Measurements from ENCODE around the gene OSBPL3.

The OSBPL3 gene

GRCh38 chr7:24884401-24884800 is 95.6 kb downstream of the OSBPL3 start:
- Histone ChIP-seq H3K27me3 (ENCODE audit: control insufficient read depth, insufficient read depth, low read length) (no peaks in the 10 kb centered on the region), H3K9ac (ENCODE audit: low read length) (no peak overlapping the region), H3K36me3 (ENCODE audit: control insufficient read depth, low read depth, low read length) (no peaks in the 10 kb centered on the region), H3K27ac (ENCODE audit: low read length) (no peak overlapping the region), H3K4me1 (ENCODE audit: control insufficient read depth, low read depth, low read length) (peaks cover under 1% of the 10 kb centered on the region), H3K4me3 (ENCODE audit: low read length) (no peak overlapping the region), H3K9me3 (ENCODE audit: control insufficient read depth, low read depth, low read length) (no peaks in the 10 kb centered on the region)

GRCh38 chr7:24883622-24884013 is 96.4 kb downstream of the OSBPL3 start:
- H3K9me3 ChIP-seq (ENCODE audit: control insufficient read depth, low read depth, low read length), result no peaks in the 10 kb centered on the region
- H3K27ac ChIP-seq (ENCODE audit: low read length), result no peak overlapping the region
- H3K4me1 ChIP-seq (ENCODE audit: control insufficient read depth, low read depth, low read length), result peaks cover 9% of the 10 kb centered on the region
- no peaks in the 10 kb centered on the region for H3K27me3 ChIP-seq (ENCODE audit: control insufficient read depth, insufficient read depth, low read length)
- H3K36me3 ChIP-seq (ENCODE audit: control insufficient read depth, low read depth, low read length), result no peaks in the 10 kb centered on the region
- no peak overlapping the region for H3K4me3 ChIP-seq (ENCODE audit: low read length)
- H3K9ac ChIP-seq (ENCODE audit: low read length), result no peak overlapping the region

- no peaks in the 10 kb centered on the region for H3K27me3 ChIP-seq (ENCODE audit: control insufficient read depth, insufficient read depth, low read length)
- H3K27ac ChIP-seq (ENCODE audit: low read length), result no peak overlapping the region
- no peak overlapping the region for H3K4me3 ChIP-seq (ENCODE audit: low read length)
These were observed 96.9 kb downstream of the OSBPL3 start for GRCh38 chr7:24882989-24883621.

GRCh38 chr7:24881623-24882022 is 98.4 kb downstream of the OSBPL3 start:
- Histone ChIP-seq H3K36me3 (ENCODE audit: control insufficient read depth, low read depth, low read length) (no peaks in the 10 kb centered on the region), H3K9ac (ENCODE audit: low read length) (no peak overlapping the region), H3K27me3 (ENCODE audit: control insufficient read depth, insufficient read depth, low read length) (no peaks in the 10 kb centered on the region), H3K27ac (ENCODE audit: low read length) (no peak overlapping the region), H3K4me1 (ENCODE audit: control insufficient read depth, low read depth, low read length) (peaks cover 22% of the 10 kb centered on the region), H3K9me3 (ENCODE audit: control insufficient read depth, low read depth, low read length) (no peaks in the 10 kb centered on the region), H3K4me3 (ENCODE audit: low read length) (no peak overlapping the region)

More at GRCh38 chr7:24882989-24883621, 96.9 kb downstream of the OSBPL3 start:
- Histone ChIP-seq H3K9me3 (ENCODE audit: control insufficient read depth, low read depth, low read length) (no peaks in the 10 kb centered on the region), H3K9ac (ENCODE audit: low read length) (no peak overlapping the region), H3K36me3 (ENCODE audit: control insufficient read depth, low read depth, low read length) (no peaks in the 10 kb centered on the region), H3K4me1 (ENCODE audit: control insufficient read depth, low read depth, low read length) (peaks cover 14% of the 10 kb centered on the region)

GRCh38 chr7:24880886-24881285 is 99.1 kb downstream of the OSBPL3 start:
- no peaks in the 10 kb centered on the region for H3K36me3 ChIP-seq (ENCODE audit: control insufficient read depth, low read depth, low read length)
- H3K27ac ChIP-seq (ENCODE audit: low read length), result no peak overlapping the region
- no peaks in the 10 kb centered on the region for H3K9me3 ChIP-seq (ENCODE audit: control insufficient read depth, low read depth, low read length)
- H3K4me1 ChIP-seq (ENCODE audit: control insufficient read depth, low read depth, low read length), result peaks cover 22% of the 10 kb centered on the region
- no peak overlapping the region for H3K4me3 ChIP-seq (ENCODE audit: low read length)
- H3K27me3 ChIP-seq (ENCODE audit: control insufficient read depth, insufficient read depth, low read length), result no peaks in the 10 kb centered on the region
- H3K9ac ChIP-seq (ENCODE audit: low read length), result no peak overlapping the region

GRCh38 chr7:24879291-24879690 is 100.7 kb downstream of the OSBPL3 start:
- H3K4me1 ChIP-seq (ENCODE audit: control insufficient read depth, low read depth, low read length), result peaks cover 22% of the 10 kb centered on the region
- no peak overlapping the region for H3K9ac ChIP-seq (ENCODE audit: low read length)
- no peak overlapping the region for H3K27ac ChIP-seq (ENCODE audit: low read length)
- H3K27me3 ChIP-seq (ENCODE audit: control insufficient read depth, insufficient read depth, low read length), result no peaks in the 10 kb centered on the region
- no peak overlapping the region for H3K4me3 ChIP-seq (ENCODE audit: low read length)
- no peaks in the 10 kb centered on the region for H3K9me3 ChIP-seq (ENCODE audit: control insufficient read depth, low read depth, low read length)
- H3K36me3 ChIP-seq (ENCODE audit: control insufficient read depth, low read depth, low read length), result no peaks in the 10 kb centered on the region

GRCh38 chr7:24877790-24878311 is 102.1 kb downstream of the OSBPL3 start:
- Histone ChIP-seq H3K27me3 (ENCODE audit: control insufficient read depth, insufficient read depth, low read length) (no peaks in the 10 kb centered on the region), H3K9me3 (ENCODE audit: control insufficient read depth, low read depth, low read length) (no peaks in the 10 kb centered on the region), H3K27ac (ENCODE audit: low read length) (no peak overlapping the region), H3K4me3 (ENCODE audit: low read length) (peak overlapping the region; percentile 22), H3K4me1 (ENCODE audit: control insufficient read depth, low read depth, low read length) (peaks cover 22% of the 10 kb centered on the region), H3K9ac (ENCODE audit: low read length) (peak overlapping the region; percentile 5), H3K36me3 (ENCODE audit: control insufficient read depth, low read depth, low read length) (no peaks in the 10 kb centered on the region)

GRCh38 chr7:24874791-24875190 is 105.2 kb downstream of the OSBPL3 start:
- peaks cover 22% of the 10 kb centered on the region for H3K4me1 ChIP-seq (ENCODE audit: control insufficient read depth, low read depth, low read length)
- no peaks in the 10 kb centered on the region for H3K36me3 ChIP-seq (ENCODE audit: control insufficient read depth, low read depth, low read length)
- no peaks in the 10 kb centered on the region for H3K9me3 ChIP-seq (ENCODE audit: control insufficient read depth, low read depth, low read length)
- H3K4me3 ChIP-seq (ENCODE audit: low read length), result no peak overlapping the region
- no peaks in the 10 kb centered on the region for H3K27me3 ChIP-seq (ENCODE audit: control insufficient read depth, insufficient read depth, low read length)
- no peak overlapping the region for H3K27ac ChIP-seq (ENCODE audit: low read length)
- no peak overlapping the region for H3K9ac ChIP-seq (ENCODE audit: low read length)

- no peaks in the 10 kb centered on the region for H3K27me3 ChIP-seq (ENCODE audit: control insufficient read depth, insufficient read depth, low read length)
- H3K36me3 ChIP-seq (ENCODE audit: control insufficient read depth, low read depth, low read length), result no peaks in the 10 kb centered on the region
- H3K4me1 ChIP-seq (ENCODE audit: control insufficient read depth, low read depth, low read length), result peaks cover 17% of the 10 kb centered on the region
- no peaks in the 10 kb centered on the region for H3K9me3 ChIP-seq (ENCODE audit: control insufficient read depth, low read depth, low read length)
- no peak overlapping the region for H3K9ac ChIP-seq (ENCODE audit: low read length)
- H3K4me3 ChIP-seq (ENCODE audit: low read length), result no peak overlapping the region
- no peak overlapping the region for H3K27ac ChIP-seq (ENCODE audit: low read length)
These were observed 106.0 kb downstream of the OSBPL3 start for GRCh38 chr7:24873944-24874343.

GRCh38 chr7:24871770-24872169 is 108.2 kb downstream of the OSBPL3 start:
- no peak overlapping the region for H3K9ac ChIP-seq (ENCODE audit: low read length)
- H3K9me3 ChIP-seq (ENCODE audit: control insufficient read depth, low read depth, low read length), result no peaks in the 10 kb centered on the region
- no peaks in the 10 kb centered on the region for H3K36me3 ChIP-seq (ENCODE audit: control insufficient read depth, low read depth, low read length)
- H3K4me3 ChIP-seq (ENCODE audit: low read length), result no peak overlapping the region
- no peak overlapping the region for H3K27ac ChIP-seq (ENCODE audit: low read length)
- H3K4me1 ChIP-seq (ENCODE audit: control insufficient read depth, low read depth, low read length), result no peaks in the 10 kb centered on the region
- H3K27me3 ChIP-seq (ENCODE audit: control insufficient read depth, insufficient read depth, low read length), result no peaks in the 10 kb centered on the region

- no peaks in the 10 kb centered on the region for H3K36me3 ChIP-seq (ENCODE audit: control insufficient read depth, low read depth, low read length)
- H3K9me3 ChIP-seq (ENCODE audit: control insufficient read depth, low read depth, low read length), result no peaks in the 10 kb centered on the region
- H3K27ac ChIP-seq (ENCODE audit: low read length), result no peak overlapping the region
- no peaks in the 10 kb centered on the region for H3K4me1 ChIP-seq (ENCODE audit: control insufficient read depth, low read depth, low read length)
- H3K27me3 ChIP-seq (ENCODE audit: control insufficient read depth, insufficient read depth, low read length), result no peaks in the 10 kb centered on the region
- H3K9ac ChIP-seq (ENCODE audit: low read length), result no peak overlapping the region
- H3K4me3 ChIP-seq (ENCODE audit: low read length), result no peak overlapping the region
These were observed 109.2 kb downstream of the OSBPL3 start for GRCh38 chr7:24870766-24871165.

- Histone ChIP-seq H3K27ac (ENCODE audit: low read length) (no peak overlapping the region), H3K36me3 (ENCODE audit: control insufficient read depth, low read depth, low read length) (no peaks in the 10 kb centered on the region), H3K9me3 (ENCODE audit: control insufficient read depth, low read depth, low read length) (no peaks in the 10 kb centered on the region), H3K4me1 (ENCODE audit: control insufficient read depth, low read depth, low read length) (no peaks in the 10 kb centered on the region), H3K4me3 (ENCODE audit: low read length) (no peak overlapping the region), H3K27me3 (ENCODE audit: control insufficient read depth, insufficient read depth, low read length) (no peaks in the 10 kb centered on the region), H3K9ac (ENCODE audit: low read length) (no peak overlapping the region)
These were observed 110.4 kb downstream of the OSBPL3 start for GRCh38 chr7:24869572-24869971.

Measured in iPS-18a (cell line).